GM23338 (cell line): ENCODE results near the gene PPP4C.

Experiments used
- EZH2 ChIP-seq: fragments of 200-600 bp; sonication (generic); IDR thresholded peaks from one replicate; pipeline ENCODE4 v1.8.0; 2017; ENCODE audit warnings: antibody characterized with exemption, mild to moderate bottlenecking, low read depth; ENCODE audit not compliant: unreplicated experiment
- TF ChIP-seq, protein P1 (sequence below), 2 experiments: fragments of 200-600 bp in 1 of 2; sonication (generic) in 1 of 2; conservative IDR thresholded peaks; 2 replicates each; pipeline versions ENCODE4 v1.5.1 to v1.6.1; 2016 to 2017; ENCODE audit warnings: antibody characterized with exemption in 2 of 2, low read depth in 2 of 2, mild to moderate bottlenecking in 2 of 2, moderate library complexity in 1 of 2

DNA sequence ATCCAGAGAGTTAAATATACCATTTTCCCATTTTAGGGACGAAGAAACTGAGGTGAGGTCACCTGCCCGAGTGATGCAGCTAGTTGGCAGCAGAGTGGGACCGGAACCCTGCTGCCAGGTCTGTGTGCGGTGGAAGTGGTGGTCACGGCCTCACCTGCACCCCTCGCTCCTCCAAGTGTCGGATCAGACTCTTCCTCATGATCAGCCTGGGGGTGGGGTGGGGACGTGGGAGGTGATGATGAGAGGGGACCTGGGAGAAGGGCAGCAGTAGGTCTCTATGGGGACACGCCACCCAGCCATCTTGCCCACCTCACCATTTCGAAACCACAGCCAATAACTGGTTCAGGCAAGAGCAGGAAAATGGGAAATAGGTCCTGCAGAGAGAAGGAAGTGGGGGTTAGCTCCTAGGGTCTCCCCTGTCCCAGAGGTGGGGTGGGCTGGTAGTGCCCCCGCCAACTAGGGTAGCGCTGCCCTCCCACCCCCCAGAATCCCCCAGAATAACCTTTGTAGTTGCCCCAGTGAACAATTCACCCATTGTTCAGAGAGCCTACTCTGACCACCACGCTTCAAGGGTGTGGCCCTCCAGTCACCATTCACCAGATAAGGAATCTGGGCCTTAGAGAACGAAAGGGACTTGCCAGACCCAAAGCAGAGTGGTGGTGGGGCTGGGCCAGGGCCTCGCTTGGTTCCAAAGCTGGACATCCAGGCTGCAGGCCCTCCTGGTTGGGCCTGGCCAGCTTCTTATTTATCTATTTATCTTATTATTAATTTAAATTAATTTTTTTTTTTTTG, 32.5 kb downstream of the PPP4C start:
- TF ChIP-seq, protein P1, sequence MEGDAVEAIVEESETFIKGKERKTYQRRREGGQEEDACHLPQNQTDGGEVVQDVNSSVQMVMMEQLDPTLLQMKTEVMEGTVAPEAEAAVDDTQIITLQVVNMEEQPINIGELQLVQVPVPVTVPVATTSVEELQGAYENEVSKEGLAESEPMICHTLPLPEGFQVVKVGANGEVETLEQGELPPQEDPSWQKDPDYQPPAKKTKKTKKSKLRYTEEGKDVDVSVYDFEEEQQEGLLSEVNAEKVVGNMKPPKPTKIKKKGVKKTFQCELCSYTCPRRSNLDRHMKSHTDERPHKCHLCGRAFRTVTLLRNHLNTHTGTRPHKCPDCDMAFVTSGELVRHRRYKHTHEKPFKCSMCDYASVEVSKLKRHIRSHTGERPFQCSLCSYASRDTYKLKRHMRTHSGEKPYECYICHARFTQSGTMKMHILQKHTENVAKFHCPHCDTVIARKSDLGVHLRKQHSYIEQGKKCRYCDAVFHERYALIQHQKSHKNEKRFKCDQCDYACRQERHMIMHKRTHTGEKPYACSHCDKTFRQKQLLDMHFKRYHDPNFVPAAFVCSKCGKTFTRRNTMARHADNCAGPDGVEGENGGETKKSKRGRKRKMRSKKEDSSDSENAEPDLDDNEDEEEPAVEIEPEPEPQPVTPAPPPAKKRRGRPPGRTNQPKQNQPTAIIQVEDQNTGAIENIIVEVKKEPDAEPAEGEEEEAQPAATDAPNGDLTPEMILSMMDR (conservative IDR thresholded peaks at IDR 0.05; ENCODE audit: low read depth in 2 of 2): no peak
- no peak for TF ChIP-seq EZH2
